CD4-positive, alpha-beta T cell treated with Interleukin-4 for 1 hour (primary cell): Measurements from ENCODE around the gene KRT86.

Experiments used
- DNase-seq, 2 donors: peaks; one replicate each; pipeline ENCODE4 v3.0.0-alpha.2; 2020 to 2022

Gene KRT86

DNA sequence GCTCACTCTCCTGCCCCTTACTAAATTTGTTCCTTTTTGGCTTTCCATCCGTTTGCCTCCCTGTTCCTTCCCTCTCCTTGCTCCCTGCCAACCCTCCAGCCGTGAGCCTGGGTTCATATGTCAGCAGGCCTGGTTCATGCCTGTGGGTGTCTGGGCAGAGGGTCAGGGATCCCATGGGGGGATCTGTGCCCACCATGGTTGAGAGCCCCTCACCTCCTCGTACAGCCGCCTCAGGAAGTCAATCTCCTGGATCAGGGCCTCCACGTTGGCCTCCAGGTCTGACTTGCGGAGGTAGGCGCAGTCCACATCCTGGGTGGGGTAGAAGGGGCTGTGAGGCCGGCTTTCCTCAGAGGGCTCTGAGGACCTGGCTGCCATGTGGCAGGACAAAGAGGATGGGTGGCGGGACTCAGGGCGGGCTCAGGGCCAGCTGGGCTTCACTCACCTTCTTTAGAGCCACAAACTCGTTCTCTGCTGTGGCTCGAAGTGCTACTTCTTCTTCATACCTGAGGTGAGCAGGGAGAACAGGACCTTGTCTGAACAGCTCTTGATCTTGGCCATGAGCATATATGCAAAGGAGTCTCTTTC, 43.1 kb downstream of the KRT86 start:
- no peak for DNase-seq

DNA sequence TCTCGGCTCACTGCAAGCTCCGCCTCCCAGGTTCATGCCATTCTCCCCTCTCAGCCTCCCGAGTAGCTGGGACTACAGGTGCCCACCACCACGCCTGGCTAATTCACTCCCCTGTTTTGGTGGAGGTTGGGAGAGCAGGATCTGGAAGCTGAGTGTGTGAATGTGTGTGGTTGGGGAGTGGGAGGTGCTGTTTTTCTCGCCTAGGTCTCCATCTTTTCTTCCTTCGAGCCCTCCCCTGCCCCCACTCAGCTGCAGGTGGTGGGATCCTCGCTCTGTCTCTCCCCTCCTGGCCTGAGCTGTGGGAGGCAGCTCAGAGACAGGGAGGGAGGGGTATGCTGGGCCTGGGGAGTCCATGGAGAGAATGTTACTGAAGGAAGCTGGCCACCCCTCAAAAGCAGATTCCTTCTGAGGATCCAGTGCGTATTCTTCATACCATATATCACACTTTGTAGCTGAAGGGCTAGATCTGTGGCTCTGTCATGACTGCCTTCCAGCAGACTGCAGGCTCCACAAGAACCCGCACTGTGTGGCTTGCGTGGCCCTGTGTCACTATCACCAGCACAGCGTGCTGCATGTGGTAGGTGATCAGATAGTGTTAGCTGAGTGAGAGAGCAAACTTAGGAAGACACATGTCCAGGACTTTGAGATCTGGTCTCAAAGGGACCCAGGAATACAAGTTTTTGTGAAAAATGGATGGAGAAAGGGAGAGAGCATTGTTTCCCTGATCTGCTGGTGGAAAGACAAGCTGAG, 44.0 kb downstream of the KRT86 start:
- DNase-seq: no peak

DNA sequence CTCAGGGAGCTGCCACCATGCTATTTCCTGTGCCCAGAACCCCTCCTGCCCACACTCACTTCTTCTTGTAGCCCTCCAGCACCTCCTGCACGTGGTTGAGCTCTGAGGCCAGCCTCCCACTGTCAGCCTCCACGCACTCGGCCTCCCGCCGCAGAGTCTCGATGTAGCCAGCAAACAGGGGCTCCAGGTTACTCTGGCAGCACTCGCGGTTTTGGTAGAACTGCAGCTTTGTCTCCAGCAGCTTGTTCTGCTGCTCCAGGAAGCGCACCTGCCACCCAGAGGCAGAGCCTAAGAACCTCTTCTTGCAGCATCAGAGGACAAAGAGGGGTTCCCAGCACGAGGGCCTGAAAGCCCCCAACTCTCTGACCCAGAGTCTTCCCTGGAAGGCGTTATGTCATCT, 44.7 kb downstream of the KRT86 start:
- no peak for DNase-seq

DNA sequence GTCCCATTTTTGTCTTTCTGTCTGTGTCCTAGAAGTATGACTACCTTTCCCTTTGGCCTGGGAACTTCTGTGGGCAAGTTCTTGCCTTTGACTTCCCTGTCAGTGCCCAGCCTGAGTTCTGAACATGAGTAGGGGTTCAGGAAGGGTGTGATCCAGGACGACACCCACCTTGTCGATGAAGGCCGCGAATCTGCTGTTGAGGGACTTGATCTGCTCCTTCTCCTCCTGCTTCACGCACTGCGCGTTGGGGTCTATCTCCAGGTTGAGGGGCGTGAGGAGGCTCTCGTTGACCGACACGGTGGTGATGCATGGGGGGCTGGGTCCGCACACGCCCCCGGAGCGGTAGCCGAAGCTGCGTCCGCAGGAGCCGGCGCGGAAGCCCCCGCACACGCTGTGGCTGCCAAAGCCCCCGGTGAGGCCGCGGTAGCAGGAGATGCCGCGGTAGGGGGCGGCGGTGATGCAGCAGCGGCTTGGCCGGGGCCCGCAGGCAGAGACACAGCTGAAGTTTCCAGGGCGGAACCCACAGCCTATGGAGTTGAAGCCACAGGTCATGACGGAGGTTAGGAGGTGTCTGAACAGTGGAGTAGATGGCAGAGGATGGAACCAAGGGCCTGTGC, 46.4 kb downstream of the KRT86 start, which contains the start of gene KRT83:
Gene KRT83 (minus strand): TSS at position 615 of the 617 bp plus-strand sequence. CDS start 63 bp downstream, at position 552.
- no peak for DNase-seq

DNA sequence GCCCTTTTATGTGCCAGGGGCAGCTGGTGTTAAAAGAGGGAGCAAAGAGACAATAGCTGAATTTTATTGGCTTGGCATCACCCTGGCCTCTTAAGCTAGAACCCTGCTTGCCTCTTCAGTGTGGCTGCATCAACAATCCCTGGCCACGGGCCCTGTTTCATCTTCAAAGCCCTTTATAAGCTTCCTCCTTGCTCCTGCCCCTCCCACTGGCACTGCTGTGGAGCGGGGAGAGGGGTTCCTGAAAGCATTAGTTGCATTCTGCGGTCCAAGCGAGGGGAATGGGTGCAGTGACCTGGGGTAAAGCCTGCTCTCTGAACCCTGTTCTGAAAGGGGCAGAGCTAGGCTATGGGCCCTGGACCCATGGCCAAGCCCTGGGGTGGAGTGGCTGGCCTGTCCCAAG, 47.0 kb downstream of the KRT86 start:
- DNase-seq: no peak

DNA sequence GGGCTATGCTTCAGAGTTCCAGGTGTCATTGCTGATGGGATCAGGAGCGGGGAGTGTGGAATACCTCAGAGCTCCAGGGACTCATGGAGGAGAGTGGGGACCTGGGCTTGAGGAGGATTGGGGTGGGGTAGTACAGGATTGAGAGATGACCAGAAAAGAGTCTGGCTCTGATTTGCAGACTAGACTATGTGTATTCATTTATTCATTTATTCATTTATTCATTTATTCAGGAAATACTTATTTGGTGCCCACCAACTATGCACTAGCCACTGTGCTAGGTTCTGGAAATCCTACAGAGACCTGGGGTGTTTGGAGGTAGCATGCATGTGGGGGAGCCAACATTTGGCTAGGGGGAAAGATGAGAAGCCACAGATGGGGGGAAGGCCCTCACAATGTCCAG, 47.6 kb downstream of the KRT86 start:
- DNase-seq: no peak

DNA sequence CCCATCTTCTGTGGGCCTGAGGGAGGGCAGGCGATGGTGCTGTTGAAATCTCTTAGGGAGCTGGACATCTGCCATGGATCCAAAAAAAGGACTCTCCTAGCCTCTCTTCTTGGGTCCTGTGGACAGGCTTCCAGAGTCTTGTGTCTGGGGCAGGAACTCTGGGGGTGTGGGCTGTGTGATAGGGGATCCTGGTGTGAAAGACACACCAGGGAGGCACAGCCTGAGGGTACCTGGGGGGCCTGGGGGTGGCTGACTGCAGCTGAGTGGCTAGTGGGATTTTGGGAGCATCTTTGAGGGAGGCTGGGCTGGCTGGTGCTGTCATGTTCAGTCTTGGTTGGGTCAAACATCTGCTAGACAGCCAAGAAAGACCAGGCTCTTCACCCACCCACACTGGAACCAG, 48.6 kb downstream of the KRT86 start:
- DNase-seq: no peak

DNA sequence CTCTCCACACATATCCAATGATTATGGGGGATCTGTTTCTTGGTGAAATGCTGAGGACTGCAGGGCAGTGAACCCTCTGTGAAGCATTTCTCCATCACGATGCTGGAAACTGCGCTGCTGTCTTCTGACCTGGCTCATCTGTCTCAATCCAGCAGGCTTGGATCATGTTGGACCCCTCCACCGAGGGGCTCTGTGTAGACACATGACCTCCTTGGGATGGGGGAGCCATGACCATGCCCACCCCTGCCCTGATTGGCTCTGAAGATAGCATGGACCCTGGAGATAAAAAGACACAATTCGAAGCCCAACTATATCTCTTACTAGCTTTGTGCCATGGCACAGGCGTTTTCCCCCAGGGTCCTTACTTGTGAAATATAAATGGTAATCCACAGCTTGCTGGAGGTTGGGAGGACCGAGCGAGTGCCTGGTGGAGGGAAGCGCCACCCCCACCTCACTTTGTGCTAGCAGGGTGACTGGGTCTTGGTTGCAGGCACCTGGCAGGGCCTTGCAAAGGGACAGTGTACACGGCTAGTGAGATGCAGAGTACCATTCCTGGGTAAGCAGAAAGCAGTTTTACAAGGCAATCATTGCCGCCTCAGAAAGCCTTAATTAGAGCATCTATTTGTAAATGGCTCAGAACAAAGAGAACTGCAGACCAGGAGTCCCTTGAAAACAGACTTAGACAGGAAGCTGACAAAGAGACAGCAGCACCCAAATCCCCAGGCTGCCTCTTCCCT, 49.1 kb downstream of the KRT86 start:
- no peak for DNase-seq

DNA sequence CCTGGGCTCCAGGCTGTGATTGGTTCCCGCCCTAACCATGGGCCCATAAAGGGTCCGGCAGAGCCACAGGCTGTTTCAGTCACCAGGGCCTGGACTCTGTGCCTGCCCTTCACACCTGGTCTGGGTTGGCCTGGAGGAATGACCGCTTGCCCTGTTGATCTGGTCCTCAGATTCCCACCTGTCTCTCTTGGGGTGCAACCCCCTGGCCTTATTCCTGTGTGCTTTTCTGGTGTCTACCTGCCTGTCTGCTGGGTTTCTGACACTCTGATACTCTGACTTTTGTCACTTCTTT, 49.7 kb downstream of the KRT86 start:
- no peak for DNase-seq

DNA sequence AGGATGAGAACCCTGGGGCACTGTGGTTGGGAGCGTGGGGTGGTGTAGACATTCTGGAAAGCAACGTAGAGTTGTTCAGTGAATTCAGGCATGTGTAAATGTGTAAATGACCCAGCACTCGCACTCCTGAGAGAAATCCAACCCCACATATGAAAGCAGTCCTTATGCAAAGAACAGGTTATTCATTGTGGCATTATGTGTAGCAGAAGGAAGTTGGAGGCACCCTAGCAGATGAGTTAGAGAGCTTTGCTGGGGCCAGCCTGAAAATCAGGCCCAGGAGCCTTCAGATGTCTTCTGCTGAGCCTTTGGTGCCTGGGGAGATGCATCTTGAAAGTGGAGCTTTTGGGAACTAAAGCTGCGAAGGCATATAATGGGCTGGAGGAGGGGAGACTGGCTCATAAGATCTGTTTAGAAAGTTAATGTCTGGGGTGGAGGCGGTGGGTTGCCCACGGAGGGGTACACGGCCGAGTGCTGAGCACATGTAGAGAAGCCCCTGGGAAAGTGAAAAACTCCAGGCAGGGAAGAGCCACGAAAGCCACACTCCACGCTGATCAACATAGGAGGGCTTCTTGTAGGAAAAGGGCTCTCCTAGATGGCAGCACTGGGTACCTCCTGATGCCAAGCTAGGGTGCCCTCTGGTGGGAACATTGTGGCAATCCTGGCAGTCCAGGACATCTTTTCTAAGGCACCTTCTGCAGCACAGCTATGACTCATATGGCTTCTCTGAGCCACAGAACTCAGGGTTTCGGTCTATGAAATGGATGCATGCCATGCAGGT, 52.8 kb downstream of the KRT86 start:
- DNase-seq: peak; percentile 82 to 84

DNA sequence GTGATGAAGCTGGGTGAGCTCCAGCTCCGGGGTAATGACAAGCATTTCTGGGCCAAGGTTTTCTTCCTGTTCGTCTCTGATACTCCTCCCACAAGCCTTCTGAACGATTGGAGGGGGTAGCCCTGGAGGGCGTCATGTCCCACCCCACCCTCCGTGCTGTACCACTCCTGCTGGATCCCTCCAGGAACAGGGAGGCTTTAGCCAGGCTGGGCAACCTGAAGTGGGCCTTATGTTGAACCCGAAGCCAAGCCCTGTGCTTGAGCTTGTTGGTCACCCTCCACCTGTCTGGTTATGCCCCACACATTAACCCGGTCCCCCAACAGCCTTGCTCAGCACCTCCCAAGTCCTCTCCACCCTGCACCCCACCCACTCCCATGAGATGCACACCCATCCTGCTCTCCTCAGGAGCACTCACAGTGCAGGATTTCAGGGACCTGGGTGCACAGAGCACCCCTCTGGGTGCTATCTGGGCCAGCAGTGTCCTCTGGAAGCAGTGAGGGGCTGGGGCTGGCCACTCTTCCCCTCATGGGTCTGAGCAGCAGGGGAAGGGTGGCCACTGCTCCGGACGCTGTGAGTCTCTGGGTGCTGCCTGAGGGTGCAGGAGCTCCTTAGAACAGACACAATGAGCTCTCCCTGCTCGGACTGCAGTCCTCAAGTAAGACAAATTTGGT, 53.5 kb downstream of the KRT86 start:
- DNase-seq: no peak

DNA sequence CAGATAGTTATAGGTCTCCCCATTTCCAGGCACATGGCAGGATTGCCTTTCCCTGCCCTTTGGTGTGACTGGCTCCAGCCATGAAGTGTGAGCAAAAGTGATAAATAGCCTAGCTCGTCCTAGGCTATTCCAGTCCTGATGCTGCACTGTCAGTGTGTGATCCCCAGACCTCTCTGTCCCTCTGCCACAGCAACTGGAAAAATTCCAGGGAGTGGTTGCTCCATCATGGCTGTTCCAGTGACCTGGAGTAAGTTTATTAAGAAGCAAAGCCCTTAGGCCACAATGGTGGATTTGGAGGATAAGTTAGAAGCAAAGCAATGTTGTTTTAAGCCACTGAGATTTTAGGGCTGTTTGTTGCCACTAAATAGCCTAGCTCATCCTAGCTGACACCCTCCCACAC, 56.6 kb downstream of the KRT86 start:
- no peak for DNase-seq

DNA sequence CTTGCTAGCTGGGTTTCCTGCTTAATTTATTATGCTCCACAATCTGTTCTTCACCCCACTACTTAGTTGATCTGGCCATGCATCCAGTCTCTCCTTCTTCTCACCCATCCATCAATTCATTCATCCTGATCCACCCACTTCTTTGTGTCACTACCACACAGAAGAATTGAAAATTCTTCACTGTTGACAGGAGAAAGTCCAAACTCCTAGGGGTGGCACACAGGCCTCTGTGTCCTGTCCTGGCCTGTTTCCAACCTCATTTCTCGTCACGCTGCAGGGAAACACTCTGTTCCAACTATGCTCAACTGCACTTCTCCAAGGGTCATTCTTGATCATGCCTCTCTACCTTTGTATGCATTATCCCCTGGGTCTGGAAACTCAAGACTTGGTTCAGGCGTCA, 57.4 kb downstream of the KRT86 start:
- no peak for DNase-seq

DNA sequence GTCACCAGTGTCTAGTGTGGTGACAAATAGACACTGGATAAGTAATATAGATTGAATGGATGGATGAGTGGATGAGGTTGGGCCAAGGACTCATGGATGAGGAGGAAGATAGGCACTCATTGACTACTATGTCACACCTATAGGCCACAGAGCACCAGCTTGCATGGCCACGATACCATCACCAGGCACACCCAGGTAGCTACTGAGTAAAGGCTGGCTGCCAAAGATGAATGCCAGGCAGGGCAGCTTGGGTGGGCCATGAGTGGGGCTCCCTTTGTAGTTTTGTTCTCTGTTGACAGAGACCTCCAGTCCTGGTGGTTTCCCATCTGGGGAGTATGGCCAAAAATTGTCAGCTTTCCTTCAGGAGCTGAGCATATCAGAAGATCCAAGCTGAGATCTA, 57.9 kb downstream of the KRT86 start:
- DNase-seq: no peak

DNA sequence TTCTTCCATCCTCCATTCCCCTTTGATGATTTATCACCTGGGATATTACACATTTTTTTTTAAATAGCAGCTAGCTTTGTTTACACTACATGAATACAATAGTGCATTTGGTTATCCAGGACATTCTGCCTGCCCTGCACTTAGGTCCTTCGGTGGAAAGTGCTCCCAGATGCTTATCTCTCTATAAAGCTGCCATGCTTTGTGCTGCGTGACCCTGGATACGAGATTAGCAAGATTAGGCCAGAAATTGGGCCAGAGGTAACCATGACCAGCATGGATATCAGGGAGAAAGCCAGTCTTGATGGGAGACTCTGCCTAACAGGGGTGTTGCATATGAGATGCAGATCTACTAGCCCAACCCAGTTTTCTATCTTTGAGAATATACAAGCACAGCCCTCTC, 58.9 kb downstream of the KRT86 start:
- no peak for DNase-seq

DNA sequence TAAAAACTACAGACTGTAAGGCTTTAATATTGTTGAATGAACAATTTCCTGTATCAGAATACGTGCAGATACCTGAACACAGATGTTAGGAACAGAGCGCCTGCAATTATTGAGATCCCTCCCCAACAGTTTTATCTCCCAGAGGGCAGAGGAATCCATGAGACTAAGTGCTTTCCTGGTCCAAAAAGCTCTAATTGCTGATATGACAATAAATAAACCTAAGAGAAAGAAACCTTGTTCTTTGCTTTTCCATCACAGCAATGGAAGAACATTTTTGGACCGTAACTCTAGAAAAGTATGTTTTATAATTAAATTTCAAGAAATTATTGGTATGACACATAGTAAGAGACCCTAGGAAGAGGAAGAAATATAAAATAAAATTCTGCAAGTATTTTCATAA, 59.7 kb downstream of the KRT86 start:
- DNase-seq: no peak

DNA sequence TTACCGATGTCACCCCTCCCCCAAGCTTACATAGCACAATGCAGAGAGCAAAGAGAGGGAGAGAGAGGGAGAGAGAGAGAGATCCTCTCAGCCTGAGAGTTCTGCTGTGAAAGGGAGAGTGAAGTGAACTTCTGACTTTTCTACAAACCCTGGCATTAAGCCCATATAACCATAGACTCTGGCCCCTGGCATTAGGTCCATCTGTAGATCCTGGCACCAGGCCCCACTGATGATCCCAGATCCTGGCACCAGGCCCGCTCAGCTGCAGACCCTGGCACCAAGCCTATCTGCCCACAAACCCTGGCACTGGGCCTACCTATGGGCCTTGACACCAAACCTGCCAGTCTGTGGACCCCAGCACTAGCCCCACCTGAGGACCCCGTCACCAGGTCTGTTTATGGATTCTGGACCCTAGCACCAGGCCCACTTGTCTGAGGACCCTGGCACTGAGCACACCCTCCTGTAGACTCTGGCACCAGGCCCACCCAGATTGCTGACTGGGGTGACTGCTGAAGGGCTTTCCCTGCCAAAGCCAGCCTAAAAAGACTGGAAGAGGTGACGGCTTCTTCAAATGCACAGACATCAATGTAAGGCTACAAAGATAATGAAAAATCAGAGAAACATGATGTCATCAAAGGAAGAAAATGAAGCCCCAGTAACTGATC, 61.3 kb downstream of the KRT86 start:
- no peak for DNase-seq

DNA sequence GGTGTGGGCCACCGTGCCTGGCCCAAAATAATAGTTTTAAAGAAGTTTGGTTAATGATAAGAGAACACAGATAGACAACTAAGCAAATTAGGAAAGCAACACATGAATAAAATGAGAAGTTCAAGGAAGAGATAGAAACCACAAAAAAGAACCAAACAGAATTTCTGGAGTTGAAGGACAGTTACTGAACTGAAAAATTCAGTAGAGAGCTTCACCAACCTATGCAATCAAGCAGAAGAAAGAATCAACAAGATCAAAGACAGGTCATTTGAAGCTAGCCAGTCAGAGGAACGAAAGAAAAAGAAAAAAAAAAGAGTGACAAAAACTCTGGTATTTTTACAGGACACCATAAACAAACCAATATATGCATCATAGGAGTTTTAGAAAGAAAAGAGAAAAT, 62.2 kb downstream of the KRT86 start:
- DNase-seq: no peak

DNA sequence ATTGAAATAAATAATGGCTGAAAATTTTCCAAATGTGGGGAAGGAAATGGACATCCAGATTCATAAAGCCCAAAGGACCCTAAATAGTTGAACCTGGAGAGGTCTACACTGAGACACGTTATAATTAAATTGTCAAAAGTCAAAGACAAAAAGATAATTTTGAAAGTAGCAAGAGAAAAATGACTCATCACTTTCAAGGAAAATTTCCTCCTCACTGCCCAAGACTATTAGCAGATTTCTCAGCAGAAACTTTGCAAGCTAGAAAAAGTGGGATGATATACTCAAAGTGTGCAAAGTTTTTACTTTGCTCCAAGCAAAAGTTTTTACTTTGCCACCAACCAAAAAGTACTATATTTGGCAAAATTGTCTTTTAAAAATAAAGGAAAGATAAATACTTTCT, 62.6 kb downstream of the KRT86 start:
- no peak for DNase-seq

DNA sequence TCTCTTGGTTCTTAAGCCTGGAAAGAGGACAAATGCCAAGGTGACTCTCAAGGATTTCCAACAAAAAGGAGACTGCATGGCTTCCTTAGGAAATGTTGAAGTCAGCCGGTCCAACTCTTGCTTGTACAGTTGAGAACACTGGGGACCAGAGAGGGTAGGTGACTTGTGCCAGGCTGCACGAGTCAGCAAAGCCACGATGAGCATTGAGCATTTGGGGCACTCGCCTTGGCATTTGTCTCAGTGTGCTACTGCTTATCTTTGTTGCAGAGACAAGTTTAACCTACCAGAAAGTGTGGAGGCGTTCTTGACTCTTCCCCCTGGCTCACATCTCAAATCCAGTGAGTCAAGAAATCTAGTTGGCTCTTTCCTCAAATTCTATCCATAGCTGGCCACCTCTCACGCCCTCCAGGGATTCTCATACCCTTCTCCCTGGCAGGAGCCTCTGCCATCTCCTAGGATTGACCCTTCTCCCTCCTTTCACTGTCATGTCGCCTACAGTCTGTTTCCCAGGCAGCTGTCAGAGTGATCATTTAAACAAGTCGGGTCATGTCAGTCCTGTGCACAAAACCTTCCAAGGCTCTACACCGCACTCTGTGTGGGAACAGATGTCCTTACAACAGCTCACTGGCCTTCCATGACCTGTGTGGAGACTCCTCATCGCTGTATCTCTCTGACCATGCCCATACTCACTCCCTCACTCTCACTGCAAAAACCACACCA, 64.0 kb downstream of the KRT86 start:
- DNase-seq: no peak

DNA sequence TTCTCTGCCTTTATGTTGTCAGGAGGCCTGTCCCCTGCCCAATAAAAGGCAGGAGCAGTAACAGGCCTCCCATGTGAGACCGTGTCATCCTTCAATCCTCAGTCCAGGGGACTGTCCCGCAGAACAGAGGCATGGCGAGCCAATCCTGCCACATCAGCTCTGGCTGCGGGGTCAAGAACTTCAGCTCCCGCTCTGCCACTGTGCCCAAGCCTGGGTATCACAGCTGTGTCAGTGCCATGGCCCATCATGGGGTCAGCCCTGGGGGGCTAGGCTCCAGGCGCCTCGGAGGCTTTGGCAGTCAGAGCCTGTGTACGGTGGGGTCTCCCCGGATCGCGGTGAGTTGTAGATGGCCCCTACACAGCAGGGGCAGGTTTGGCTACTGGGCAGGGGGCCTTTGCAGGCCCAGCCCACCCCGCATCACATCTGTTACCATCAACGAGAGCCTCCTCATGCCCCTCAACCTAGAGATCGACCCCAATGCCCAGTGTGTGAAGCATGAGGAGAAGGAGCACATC, 66.7 kb downstream of the KRT86 start:
- no peak for DNase-seq
